Trophoblast cell (in vitro differentiated cells and primary cell): ENCODE data around the gene AGPS.

Experiments
- DNase-seq, 2 donors: peaks; one replicate each; pipeline ENCODE4 v3.0.0-alpha.2; 2016
- H2AFZ ChIP-seq: 2 replicates; pipeline ENCODE4 v1.6.1; 2013; ENCODE audit warnings: low read length, moderate library complexity, mild to moderate bottlenecking; ENCODE audit not compliant: insufficient read depth, poor library complexity
- H2AK5ac ChIP-seq: 2 replicates; pipeline ENCODE4 v1.6.1; 2013; ENCODE audit warnings: mild to moderate bottlenecking, low read length
- H2BK120ac ChIP-seq: 2 replicates; pipeline ENCODE4 v1.6.1; 2013; ENCODE audit warnings: low read length, mild to moderate bottlenecking, moderate library complexity; ENCODE audit not compliant: insufficient read depth, poor library complexity
- H2BK12ac ChIP-seq: 2 replicates; pipeline ENCODE4 v1.6.1; 2013; ENCODE audit warnings: mild to moderate bottlenecking, low read length, moderate library complexity
- H2BK5ac ChIP-seq: 2 replicates; pipeline ENCODE4 v1.6.1; 2013; ENCODE audit warnings: low read length, low read depth, moderate library complexity, mild to moderate bottlenecking; ENCODE audit not compliant: poor library complexity
- H3K14ac ChIP-seq: 2 replicates; pipeline ENCODE4 v1.6.1; 2013; ENCODE audit warnings: mild to moderate bottlenecking, low read length
- H3K18ac ChIP-seq: 2 replicates; pipeline ENCODE4 v1.6.1; 2013; ENCODE audit warnings: mild to moderate bottlenecking, low read length
- H3K23ac ChIP-seq: 2 replicates; pipeline ENCODE4 v1.6.1; 2013; ENCODE audit warnings: low read length
- H3K27ac ChIP-seq: 2 replicates; pipeline ENCODE4 v1.5.1; 2013; ENCODE audit warnings: low read depth, mild to moderate bottlenecking, inconsistent platforms, low read length, moderate library complexity
- H3K27me3 ChIP-seq: 2 replicates; pipeline ENCODE4 v1.6.1; 2013; ENCODE audit warnings: inconsistent platforms, mild to moderate bottlenecking, low read length, moderate library complexity; ENCODE audit not compliant: insufficient read depth
- H3K36me3 ChIP-seq, 2 experiments: 1 replicate in 1 of 2; 2 replicates in 1 of 2; pipeline ENCODE4 v1.6.1; 2013; ENCODE audit warnings: low read length in 2 of 2, mild to moderate bottlenecking in 2 of 2, moderate library complexity in 1 of 2; ENCODE audit not compliant: insufficient read depth in 2 of 2, control insufficient read depth in 1 of 2
- H3K4ac ChIP-seq: 2 replicates; pipeline ENCODE4 v1.6.1; 2013; ENCODE audit warnings: low read depth, mild to moderate bottlenecking, low read length, moderate library complexity
- H3K4me1 ChIP-seq, 2 experiments: 1 replicate in 1 of 2; 2 replicates in 1 of 2; pipeline ENCODE4 v1.6.1; 2013; ENCODE audit warnings: low read length in 2 of 2, mild to moderate bottlenecking in 2 of 2, moderate library complexity in 1 of 2; ENCODE audit not compliant: insufficient read depth in 2 of 2, control insufficient read depth in 1 of 2
- H3K4me2 ChIP-seq: 2 replicates; pipeline ENCODE4 v1.6.1; 2013; ENCODE audit warnings: inconsistent platforms, mild to moderate bottlenecking, low read length, moderate library complexity
- H3K4me3 ChIP-seq: 2 replicates; pipeline ENCODE4 v1.5.1; 2013; ENCODE audit warnings: mild to moderate bottlenecking, low read depth, low read length, inconsistent platforms
- H3K79me1 ChIP-seq: one replicate; pipeline ENCODE4 v1.6.1; 2013; ENCODE audit warnings: low read length
- H3K79me2 ChIP-seq: 2 replicates; pipeline ENCODE4 v1.6.1; 2013; ENCODE audit warnings: low read length, mild to moderate bottlenecking; ENCODE audit not compliant: control insufficient read depth, insufficient read depth, poor library complexity
- H3K9ac ChIP-seq: 2 replicates; pipeline ENCODE4 v1.6.1; 2013; ENCODE audit warnings: mild to moderate bottlenecking, low read length
- H3K9me3 ChIP-seq: 2 replicates; pipeline ENCODE4 v1.6.1; 2013; ENCODE audit warnings: low read depth, mild to moderate bottlenecking, control low read depth, inconsistent platforms, low read length; ENCODE audit not compliant: insufficient read depth
- H4K12ac ChIP-seq: 2 replicates; pipeline ENCODE4 v1.6.1; 2013; ENCODE audit warnings: low read depth, mild to moderate bottlenecking, low read length, moderate library complexity
- H4K8ac ChIP-seq: 2 replicates; pipeline ENCODE4 v1.6.1; 2013; ENCODE audit warnings: low read depth, mild to moderate bottlenecking, low read length, moderate library complexity
- H4K91ac ChIP-seq: one replicate; pipeline ENCODE4 v1.6.1; 2013; ENCODE audit warnings: low read depth, mild to moderate bottlenecking, low read length, moderate library complexity
- WGBS: extraction: QIAGEN DNeasy Blood & Tissue Kit; methylation state at CpG from one replicate; pipeline ENCODE4 v1.1.7; 2013; ENCODE audit warnings: missing lambda C conversion rate; ENCODE audit not compliant: insufficient read length, insufficient coverage; ENCODE audit errors: extremely low coverage; 5-methylcytosine and 5-hydroxymethylcytosine counted together

AGPS gene

GRCh38 chr2:177568390-177568789 is 175.8 kb downstream of the AGPS start:
- no peak overlapping the region for H2AK5ac ChIP-seq
- no peaks in the 10 kb centered on the region for H3K9me3 ChIP-seq
- no peak overlapping the region for H3K27ac ChIP-seq
- H3K4ac ChIP-seq = no peak overlapping the region
- no peak for DNase-seq
- H4K12ac ChIP-seq = no peak overlapping the region
- H3K27me3 ChIP-seq = no peaks in the 10 kb centered on the region
- no peaks in the 10 kb centered on the region for H3K79me1 ChIP-seq
- no peaks in the 10 kb centered on the region for H3K79me2 ChIP-seq
- no peak overlapping the region for H2BK12ac ChIP-seq
- no CpG with 5 or more reads among the region's 1 CpG for WGBS
- H2BK120ac ChIP-seq = no peak overlapping the region
- no peak overlapping the region for H3K14ac ChIP-seq
- H3K23ac ChIP-seq = no peak overlapping the region
- H3K18ac ChIP-seq = no peak overlapping the region
- H3K4me1 ChIP-seq = no peaks in the 10 kb centered on the region
- H4K8ac ChIP-seq = no peak overlapping the region
- no peak overlapping the region for H3K9ac ChIP-seq
- no peak overlapping the region for H2BK5ac ChIP-seq
- H3K4me3 ChIP-seq = no peak overlapping the region
- H3K4me2 ChIP-seq = no peak overlapping the region
- no peak overlapping the region for H2AFZ ChIP-seq
- H3K36me3 ChIP-seq = no peaks in the 10 kb centered on the region
- no peak overlapping the region for H4K91ac ChIP-seq

- no peak overlapping the region for H3K27ac ChIP-seq
- H3K9me3 ChIP-seq = no peaks in the 10 kb centered on the region
- DNase-seq = no peak
- no peak overlapping the region for H2AK5ac ChIP-seq
- H3K36me3 ChIP-seq = no peaks in the 10 kb centered on the region
- H3K23ac ChIP-seq = no peak overlapping the region
- H3K9ac ChIP-seq = no peak overlapping the region
- H3K4ac ChIP-seq = no peak overlapping the region
- H4K12ac ChIP-seq = no peak overlapping the region
- no peak overlapping the region for H3K14ac ChIP-seq
- no peaks in the 10 kb centered on the region for H3K4me1 ChIP-seq
- WGBS = no CpG with 5 or more reads among the region's 5 CpGs
- H3K27me3 ChIP-seq = no peaks in the 10 kb centered on the region
- H2BK5ac ChIP-seq = no peak overlapping the region
- no peak overlapping the region for H3K4me2 ChIP-seq
- H4K91ac ChIP-seq = no peak overlapping the region
- no peak overlapping the region for H2BK120ac ChIP-seq
- no peak overlapping the region for H3K18ac ChIP-seq
- H3K79me2 ChIP-seq = no peaks in the 10 kb centered on the region
- H4K8ac ChIP-seq = no peak overlapping the region
- no peak overlapping the region for H3K4me3 ChIP-seq
- no peaks in the 10 kb centered on the region for H3K79me1 ChIP-seq
- no peak overlapping the region for H2AFZ ChIP-seq
- H2BK12ac ChIP-seq = no peak overlapping the region
Measured at GRCh38 chr2:177568893-177569292, 176.3 kb downstream of the AGPS start.

GRCh38 chr2:177572236-177572671 is 179.7 kb downstream of the AGPS start:
- Histone ChIP-seq H2AFZ (no peak overlapping the region), H3K4me3 (no peak overlapping the region), H2BK120ac (no peak overlapping the region), H2BK12ac (no peak overlapping the region), H3K18ac (no peak overlapping the region), H3K27me3 (no peaks in the 10 kb centered on the region), H2BK5ac (no peak overlapping the region), H4K12ac (no peak overlapping the region), H3K4me1 (no peaks in the 10 kb centered on the region), H3K9ac (no peak overlapping the region), H3K79me2 (no peaks in the 10 kb centered on the region), H2AK5ac (no peak overlapping the region), H3K23ac (no peak overlapping the region), H3K14ac (no peak overlapping the region), H3K4ac (no peak overlapping the region), H3K9me3 (no peaks in the 10 kb centered on the region), H3K79me1 (no peaks in the 10 kb centered on the region), H3K36me3 (no peaks in the 10 kb centered on the region), H4K8ac (no peak overlapping the region), H3K4me2 (no peak overlapping the region), H3K27ac (no peak overlapping the region), H4K91ac (no peak overlapping the region)
- no peak for DNase-seq
- WGBS = no CpG with 5 or more reads among the region's 2 CpGs

GRCh38 chr2:177573120-177573519 is 180.5 kb downstream of the AGPS start:
- no peak overlapping the region for H4K91ac ChIP-seq
- H3K4ac ChIP-seq = no peak overlapping the region
- no peaks in the 10 kb centered on the region for H3K4me1 ChIP-seq
- no peak for DNase-seq
- no peak overlapping the region for H3K4me2 ChIP-seq
- H2AK5ac ChIP-seq = no peak overlapping the region
- H3K9me3 ChIP-seq = no peaks in the 10 kb centered on the region
- no peaks in the 10 kb centered on the region for H3K79me1 ChIP-seq
- no peak overlapping the region for H2BK12ac ChIP-seq
- H3K18ac ChIP-seq = no peak overlapping the region
- no peak overlapping the region for H3K23ac ChIP-seq
- H3K9ac ChIP-seq = no peak overlapping the region
- H3K27ac ChIP-seq = no peak overlapping the region
- no CpG with 5 or more reads among the region's 3 CpGs for whole genome bisulfite sequencing
- no peak overlapping the region for H2BK5ac ChIP-seq
- no peak overlapping the region for H2AFZ ChIP-seq
- H3K27me3 ChIP-seq = no peaks in the 10 kb centered on the region
- H2BK120ac ChIP-seq = no peak overlapping the region
- no peaks in the 10 kb centered on the region for H3K36me3 ChIP-seq
- no peak overlapping the region for H4K8ac ChIP-seq
- no peak overlapping the region for H3K14ac ChIP-seq
- no peaks in the 10 kb centered on the region for H3K79me2 ChIP-seq
- H3K4me3 ChIP-seq = no peak overlapping the region
- H4K12ac ChIP-seq = no peak overlapping the region
